ENCODE measurements around the gene SOCS7.

The SOCS7 gene

GRCh38 chr17:38358586-38359513 is 7.2 kb downstream of the SOCS7 start:
- H3K4ac ChIP-seq (ENCODE audit: low read length): no peak overlapping the region
- no peak overlapping the region for H2BK120ac ChIP-seq (ENCODE audit: low read depth, low read length)
- no peak overlapping the region for H3K18ac ChIP-seq (ENCODE audit: low read length)
- H4K8ac ChIP-seq (ENCODE audit: low read depth, low read length): no peak overlapping the region
- H3K9me3 ChIP-seq (replicated peaks in 1 of 2; ENCODE audit: control insufficient read depth in 2 of 2, insufficient read depth in 1 of 2, low read depth in 1 of 2, low read length in 2 of 2): no peaks in the 10 kb centered on the region
- H3K14ac ChIP-seq (ENCODE audit: low read length): no peak overlapping the region
- H3K23ac ChIP-seq (ENCODE audit: low read depth, low read length, poor library complexity): no peak overlapping the region
- no peak overlapping the region for H3K4me2 ChIP-seq (ENCODE audit: insufficient read depth, low read length, poor library complexity, severe bottlenecking)
- peaks cover 0 to 4% of the 10 kb centered on the region in 2 donors for H3K4me1 ChIP-seq (ENCODE audit: control insufficient read depth in 2 of 2, insufficient read depth in 1 of 2, low read depth in 1 of 2, low read length in 2 of 2)
- no peak overlapping the region for H3K4me3 ChIP-seq (ENCODE audit: low read length in 2 of 2)
- no peak overlapping the region for H2BK15ac ChIP-seq (ENCODE audit: low read length)
- no peak overlapping the region for H2AK5ac ChIP-seq (ENCODE audit: low read depth, low read length)
- H3K79me1 ChIP-seq (ENCODE audit: low read depth, low read length): peaks cover 2% of the 10 kb centered on the region
- H3K27ac ChIP-seq (replicated peaks; ENCODE audit: low read length): no peak overlapping the region
- H2AFZ ChIP-seq (ENCODE audit: low read length): no peak overlapping the region
- WGBS, 2 donors (ENCODE audit: extremely low coverage in 2 of 2, insufficient read length in 2 of 2, insufficient replicate concordance in 1 of 2): no CpG with 5 or more reads among the region's 9 CpGs
- peaks cover 0 to 22% of the 10 kb centered on the region in 2 donors for H3K36me3 ChIP-seq (replicated peaks in 1 of 2; ENCODE audit: control insufficient read depth in 2 of 2, insufficient read depth in 2 of 2, low read length in 2 of 2)
- DNase-seq (ENCODE audit: low spot score): no peak
- H3K9ac ChIP-seq (ENCODE audit: low read depth, low read length, poor library complexity): no peak overlapping the region
- no peak overlapping the region for H4K91ac ChIP-seq (ENCODE audit: low read depth, low read length, poor library complexity)
- H2BK5ac ChIP-seq (ENCODE audit: low read length): no peak overlapping the region
- H3K27me3 ChIP-seq (ENCODE audit: control insufficient read depth in 3 of 3, insufficient read depth in 3 of 3, low read depth in 1 of 3, low read length in 3 of 3): no peaks in the 10 kb centered on the region
- no peak overlapping the region for H2BK12ac ChIP-seq (ENCODE audit: low read length)

GRCh38 chr17:38361694-38362465 is 10.2 kb downstream of the SOCS7 start:
- Histone ChIP-seq H3K4ac (ENCODE audit: low read length) (no peak overlapping the region), H3K4me1 (ENCODE audit: control insufficient read depth in 2 of 2, insufficient read depth in 1 of 2, low read depth in 1 of 2, low read length in 2 of 2) (no peaks in the 10 kb centered on the region), H3K18ac (ENCODE audit: low read length) (no peak overlapping the region), H2BK12ac (ENCODE audit: low read length) (no peak overlapping the region), H2AK5ac (ENCODE audit: low read depth, low read length) (no peak overlapping the region), H3K9me3 (replicated peaks in 1 of 2; ENCODE audit: control insufficient read depth in 2 of 2, insufficient read depth in 1 of 2, low read depth in 1 of 2, low read length in 2 of 2) (no peaks in the 10 kb centered on the region), H4K91ac (ENCODE audit: low read depth, low read length, poor library complexity) (no peak overlapping the region), H2AFZ (ENCODE audit: low read length) (no peak overlapping the region), H2BK5ac (ENCODE audit: low read length) (no peak overlapping the region), H3K14ac (ENCODE audit: low read length) (no peak overlapping the region), H3K27me3 (ENCODE audit: control insufficient read depth in 3 of 3, insufficient read depth in 3 of 3, low read depth in 1 of 3, low read length in 3 of 3) (no peaks in the 10 kb centered on the region), H3K79me1 (ENCODE audit: low read depth, low read length) (no peaks in the 10 kb centered on the region), H3K27ac (replicated peaks; ENCODE audit: low read length) (no peak overlapping the region), H3K36me3 (replicated peaks in 1 of 2; ENCODE audit: control insufficient read depth in 2 of 2, insufficient read depth in 2 of 2, low read length in 2 of 2) (peaks cover 4 to 50% of the 10 kb centered on the region in 2 donors), H2BK15ac (ENCODE audit: low read length) (no peak overlapping the region), H3K4me2 (ENCODE audit: insufficient read depth, low read length, poor library complexity, severe bottlenecking) (no peak overlapping the region), H4K8ac (ENCODE audit: low read depth, low read length) (no peak overlapping the region), H3K4me3 (ENCODE audit: low read length in 2 of 2) (no peak overlapping the region), H3K9ac (ENCODE audit: low read depth, low read length, poor library complexity) (no peak overlapping the region), H3K23ac (ENCODE audit: low read depth, low read length, poor library complexity) (no peak overlapping the region), H2BK120ac (ENCODE audit: low read depth, low read length) (no peak overlapping the region)
- no peak for DNase-seq (ENCODE audit: low spot score)
- no CpG with 5 or more reads among the region's 5 CpGs for WGBS, 2 donors (ENCODE audit: extremely low coverage in 2 of 2, insufficient read length in 2 of 2, insufficient replicate concordance in 1 of 2)

- Histone ChIP-seq H3K23ac (ENCODE audit: low read depth, low read length, poor library complexity) (no peak overlapping the region), H4K8ac (ENCODE audit: low read depth, low read length) (no peak overlapping the region), H2BK5ac (ENCODE audit: low read length) (no peak overlapping the region), H4K91ac (ENCODE audit: low read depth, low read length, poor library complexity) (no peak overlapping the region), H3K9ac (ENCODE audit: low read depth, low read length, poor library complexity) (no peak overlapping the region), H3K14ac (ENCODE audit: low read length) (no peak overlapping the region), H2AFZ (ENCODE audit: low read length) (no peak overlapping the region), H3K9me3 (replicated peaks in 1 of 2; ENCODE audit: control insufficient read depth in 2 of 2, insufficient read depth in 1 of 2, low read depth in 1 of 2, low read length in 2 of 2) (no peaks in the 10 kb centered on the region), H2AK5ac (ENCODE audit: low read depth, low read length) (no peak overlapping the region), H2BK120ac (ENCODE audit: low read depth, low read length) (no peak overlapping the region), H3K4me2 (ENCODE audit: insufficient read depth, low read length, poor library complexity, severe bottlenecking) (no peak overlapping the region), H3K79me1 (ENCODE audit: low read depth, low read length) (no peaks in the 10 kb centered on the region), H3K27me3 (ENCODE audit: control insufficient read depth in 3 of 3, insufficient read depth in 3 of 3, low read depth in 1 of 3, low read length in 3 of 3) (no peaks in the 10 kb centered on the region), H3K4ac (ENCODE audit: low read length) (no peak overlapping the region), H3K4me1 (ENCODE audit: control insufficient read depth in 2 of 2, insufficient read depth in 1 of 2, low read depth in 1 of 2, low read length in 2 of 2) (no peaks in the 10 kb centered on the region), H3K27ac (replicated peaks; ENCODE audit: low read length) (no peak overlapping the region), H3K4me3 (ENCODE audit: low read length in 2 of 2) (no peak overlapping the region), H3K18ac (ENCODE audit: low read length) (no peak overlapping the region), H3K36me3 (replicated peaks in 1 of 2; ENCODE audit: control insufficient read depth in 2 of 2, insufficient read depth in 2 of 2, low read length in 2 of 2) (peaks cover 7 to 59% of the 10 kb centered on the region in 2 donors), H2BK15ac (ENCODE audit: low read length) (no peak overlapping the region), H2BK12ac (ENCODE audit: low read length) (no peak overlapping the region)
- DNase-seq (ENCODE audit: low spot score): no peak
- no CpG with 5 or more reads among the region's 5 CpGs for WGBS, 2 donors (ENCODE audit: extremely low coverage in 2 of 2, insufficient read length in 2 of 2, insufficient replicate concordance in 1 of 2)
These were observed 11.4 kb downstream of the SOCS7 start for GRCh38 chr17:38363016-38363415.

- Histone ChIP-seq H3K4me2 (ENCODE audit: insufficient read depth, low read length, poor library complexity, severe bottlenecking) (no peak overlapping the region), H3K79me1 (ENCODE audit: low read depth, low read length) (no peaks in the 10 kb centered on the region), H3K23ac (ENCODE audit: low read depth, low read length, poor library complexity) (no peak overlapping the region), H3K4ac (ENCODE audit: low read length) (no peak overlapping the region), H2AK5ac (ENCODE audit: low read depth, low read length) (no peak overlapping the region), H3K36me3 (replicated peaks in 1 of 2; ENCODE audit: control insufficient read depth in 2 of 2, insufficient read depth in 2 of 2, low read length in 2 of 2) (peaks cover 14 to 74% of the 10 kb centered on the region in 2 donors), H2BK5ac (ENCODE audit: low read length) (no peak overlapping the region), H4K91ac (ENCODE audit: low read depth, low read length, poor library complexity) (no peak overlapping the region), H2BK120ac (ENCODE audit: low read depth, low read length) (no peak overlapping the region), H3K4me1 (ENCODE audit: control insufficient read depth in 2 of 2, insufficient read depth in 1 of 2, low read depth in 1 of 2, low read length in 2 of 2) (no peaks in the 10 kb centered on the region), H2BK15ac (ENCODE audit: low read length) (no peak overlapping the region), H2BK12ac (ENCODE audit: low read length) (no peak overlapping the region), H3K18ac (ENCODE audit: low read length) (no peak overlapping the region), H3K27ac (replicated peaks; ENCODE audit: low read length) (no peak overlapping the region), H4K8ac (ENCODE audit: low read depth, low read length) (no peak overlapping the region), H3K27me3 (ENCODE audit: control insufficient read depth in 3 of 3, insufficient read depth in 3 of 3, low read depth in 1 of 3, low read length in 3 of 3) (no peaks in the 10 kb centered on the region), H3K4me3 (ENCODE audit: low read length in 2 of 2) (no peak overlapping the region), H2AFZ (ENCODE audit: low read length) (no peak overlapping the region), H3K9me3 (replicated peaks in 1 of 2; ENCODE audit: control insufficient read depth in 2 of 2, insufficient read depth in 1 of 2, low read depth in 1 of 2, low read length in 2 of 2) (no peaks in the 10 kb centered on the region), H3K14ac (ENCODE audit: low read length) (no peak overlapping the region), H3K9ac (ENCODE audit: low read depth, low read length, poor library complexity) (no peak overlapping the region)
- DNase-seq (ENCODE audit: low spot score): no peak
- no CpG with 5 or more reads among the region's 8 CpGs for WGBS, 2 donors (ENCODE audit: extremely low coverage in 2 of 2, insufficient read length in 2 of 2, insufficient replicate concordance in 1 of 2)
These were observed 13.1 kb downstream of the SOCS7 start for GRCh38 chr17:38364741-38365140.

Measured in neuronal stem cell (in vitro differentiated cells).